Stimulated activated naive CD8-positive, alpha-beta T cell treated with anti-CD3 and anti-CD28 coated beads, Interleukin-15, Interleukin-2, amounts not matched to agents 100 ng/mL and 50 ng/mL, for 24 hours (primary cell): ENCODE measurements around the gene CYP4F12.

Experiments
- H3K27ac Mint-ChIP-seq: one replicate; pipeline ENCODE4 v1.8.0; 2021; ENCODE audit warnings: mild to moderate bottlenecking, mixed read lengths
- H3K27me3 Mint-ChIP-seq: one replicate; pipeline ENCODE4 v1.8.0; 2021; ENCODE audit warnings: mixed read lengths
- H3K36me3 Mint-ChIP-seq: one replicate; pipeline ENCODE4 v1.8.0; 2021; ENCODE audit warnings: low read depth, mixed read lengths
- H3K4me1 Mint-ChIP-seq: one replicate; pipeline ENCODE4 v1.8.0; 2021; ENCODE audit warnings: low read depth, mixed read lengths
- H3K4me3 Mint-ChIP-seq: one replicate; pipeline ENCODE4 v1.8.0; 2021; ENCODE audit warnings: mild to moderate bottlenecking, mixed read lengths
- H3K9me3 Mint-ChIP-seq: one replicate; pipeline ENCODE4 v1.8.0; 2021; ENCODE audit warnings: mixed read lengths

The CYP4F12 gene, protein sequence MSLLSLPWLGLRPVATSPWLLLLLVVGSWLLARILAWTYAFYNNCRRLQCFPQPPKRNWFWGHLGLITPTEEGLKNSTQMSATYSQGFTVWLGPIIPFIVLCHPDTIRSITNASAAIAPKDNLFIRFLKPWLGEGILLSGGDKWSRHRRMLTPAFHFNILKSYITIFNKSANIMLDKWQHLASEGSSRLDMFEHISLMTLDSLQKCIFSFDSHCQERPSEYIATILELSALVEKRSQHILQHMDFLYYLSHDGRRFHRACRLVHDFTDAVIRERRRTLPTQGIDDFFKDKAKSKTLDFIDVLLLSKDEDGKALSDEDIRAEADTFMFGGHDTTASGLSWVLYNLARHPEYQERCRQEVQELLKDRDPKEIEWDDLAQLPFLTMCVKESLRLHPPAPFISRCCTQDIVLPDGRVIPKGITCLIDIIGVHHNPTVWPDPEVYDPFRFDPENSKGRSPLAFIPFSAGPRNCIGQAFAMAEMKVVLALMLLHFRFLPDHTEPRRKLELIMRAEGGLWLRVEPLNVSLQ

GRCh38 chr19:15672580-15673175 lies at the start of gene CYP4F12:
CYP4F12 (plus strand) TSS chr19:15673087; CDS start chr19:15673530, 443 bp downstream.
- H3K27ac Mint-ChIP-seq: no peak within 1 kb of the TSS
- peaks cover 6% of the 10 kb centered on the region for H3K27me3 Mint-ChIP-seq
- H3K4me1 Mint-ChIP-seq: peaks cover 17% of the 10 kb centered on the region
- peaks cover 9% of the 10 kb centered on the region for H3K9me3 Mint-ChIP-seq
- no peaks in the 10 kb centered on the region for H3K36me3 Mint-ChIP-seq
- no peak within 1 kb of the TSS for H3K4me3 Mint-ChIP-seq

DNA sequence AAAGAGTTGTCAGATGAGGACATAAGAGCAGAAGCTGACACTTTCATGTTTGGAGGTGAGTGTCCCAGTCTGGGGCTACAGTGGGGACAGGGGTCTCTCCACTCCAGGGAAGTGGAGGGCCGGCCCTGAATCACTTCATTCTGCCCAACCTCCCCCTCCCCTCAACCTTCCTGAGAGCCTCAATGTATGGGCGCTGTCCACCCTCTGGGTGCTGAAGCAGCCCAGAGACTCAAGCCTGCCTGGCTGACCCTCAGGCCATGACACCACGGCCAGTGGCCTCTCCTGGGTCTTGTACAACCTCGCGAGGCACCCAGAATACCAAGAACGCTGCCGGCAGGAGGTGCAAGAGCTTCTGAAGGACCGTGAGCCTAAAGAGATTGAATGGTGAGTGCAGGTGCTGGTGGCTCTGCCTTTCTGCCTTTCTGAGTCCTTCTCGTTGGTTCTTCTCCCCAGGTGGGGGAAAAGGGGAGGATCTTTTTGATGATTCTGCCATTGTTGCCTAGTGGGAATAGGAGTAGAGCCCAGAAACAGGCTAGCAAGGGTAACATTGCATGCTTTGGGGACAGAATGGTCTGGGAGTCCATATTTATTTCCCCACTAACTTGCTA lies 49.1 kb upstream of the CYP4F12 start:
- no peak overlapping the region for H3K4me3 Mint-ChIP-seq
- H3K4me1 Mint-ChIP-seq: no peaks in the 10 kb centered on the region

DNA sequence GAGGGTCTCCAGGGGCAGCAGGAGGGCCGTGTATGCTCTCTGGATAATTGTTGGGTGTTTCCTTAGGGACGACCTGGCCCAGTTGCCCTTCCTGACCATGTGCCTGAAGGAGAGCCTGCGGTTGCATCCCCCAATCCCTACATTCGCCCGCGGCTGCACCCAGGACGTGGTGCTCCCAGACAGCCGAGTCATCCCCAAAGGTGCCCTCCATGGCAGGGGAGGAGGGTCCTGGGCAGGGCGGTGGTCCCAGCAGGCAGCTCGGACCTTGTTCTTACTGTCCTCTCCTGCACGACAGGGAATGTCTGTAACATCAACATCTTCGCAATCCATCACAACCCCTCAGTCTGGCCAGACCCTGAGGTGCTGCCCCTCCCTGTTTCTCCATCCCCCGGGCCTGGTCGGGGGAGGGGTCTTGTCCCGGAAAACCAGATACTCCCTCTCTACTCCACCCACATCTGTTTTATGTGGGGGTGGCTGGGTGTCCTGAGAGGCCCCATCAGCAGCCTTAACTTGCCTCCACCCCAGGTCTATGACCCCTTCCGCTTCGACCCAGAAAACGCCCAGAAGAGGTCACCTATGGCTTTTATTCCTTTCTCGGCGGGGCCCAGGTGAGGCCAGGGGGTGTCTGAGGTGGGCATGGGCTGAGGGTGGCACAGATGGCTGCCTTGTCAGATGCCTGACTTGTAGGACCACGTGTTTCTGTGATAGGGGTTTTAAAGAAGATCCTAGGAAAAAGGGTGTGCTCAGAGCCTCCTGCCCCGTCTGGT lies 44.5 kb upstream of the CYP4F12 start:
- Mint-ChIP-seq H3K4me3 (no peak overlapping the region), H3K27me3 (peaks cover 14% of the 10 kb centered on the region), H3K4me1 (peaks cover 4% of the 10 kb centered on the region), H3K27ac (no peak overlapping the region), H3K36me3 (no peaks in the 10 kb centered on the region), H3K9me3 (no peaks in the 10 kb centered on the region)

More for the DNA sequence above, 49.1 kb upstream of the CYP4F12 start:
- no peaks in the 10 kb centered on the region for H3K36me3 Mint-ChIP-seq
- no peak overlapping the region for H3K27ac Mint-ChIP-seq
- H3K9me3 Mint-ChIP-seq: no peaks in the 10 kb centered on the region
- H3K27me3 Mint-ChIP-seq: peaks cover 18% of the 10 kb centered on the region

- Mint-ChIP-seq H3K4me1 (peaks cover 4% of the 10 kb centered on the region), H3K4me3 (no peak overlapping the region), H3K9me3 (no peaks in the 10 kb centered on the region), H3K36me3 (no peaks in the 10 kb centered on the region), H3K27me3 (peaks cover 13% of the 10 kb centered on the region), H3K27ac (no peak overlapping the region)
Measured at GRCh38 chr19:15629003-15629880, 43.6 kb upstream of the CYP4F12 start.

DNA sequence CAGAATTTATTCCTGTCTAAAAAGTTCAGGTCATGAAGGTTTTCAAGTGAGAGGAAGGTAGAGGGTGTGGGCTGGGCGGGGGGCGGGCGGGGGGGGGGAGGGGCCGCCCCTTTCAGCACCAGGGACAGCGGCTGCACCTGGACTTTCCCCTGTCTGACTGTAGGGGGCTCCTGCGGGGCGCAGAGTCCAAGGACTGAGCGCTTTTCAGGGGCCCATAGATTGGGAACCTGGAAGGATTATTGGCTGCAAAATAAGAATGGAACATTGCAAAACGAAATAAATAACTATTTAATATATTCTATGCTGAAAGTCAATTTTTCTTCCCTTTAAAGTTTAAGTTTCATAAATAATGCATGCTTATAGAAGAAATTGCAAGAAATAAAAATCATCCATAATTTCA lies 41.1 kb upstream of the CYP4F12 start:
- Mint-ChIP-seq H3K27me3 (peaks cover 22% of the 10 kb centered on the region), H3K36me3 (no peaks in the 10 kb centered on the region)

DNA sequence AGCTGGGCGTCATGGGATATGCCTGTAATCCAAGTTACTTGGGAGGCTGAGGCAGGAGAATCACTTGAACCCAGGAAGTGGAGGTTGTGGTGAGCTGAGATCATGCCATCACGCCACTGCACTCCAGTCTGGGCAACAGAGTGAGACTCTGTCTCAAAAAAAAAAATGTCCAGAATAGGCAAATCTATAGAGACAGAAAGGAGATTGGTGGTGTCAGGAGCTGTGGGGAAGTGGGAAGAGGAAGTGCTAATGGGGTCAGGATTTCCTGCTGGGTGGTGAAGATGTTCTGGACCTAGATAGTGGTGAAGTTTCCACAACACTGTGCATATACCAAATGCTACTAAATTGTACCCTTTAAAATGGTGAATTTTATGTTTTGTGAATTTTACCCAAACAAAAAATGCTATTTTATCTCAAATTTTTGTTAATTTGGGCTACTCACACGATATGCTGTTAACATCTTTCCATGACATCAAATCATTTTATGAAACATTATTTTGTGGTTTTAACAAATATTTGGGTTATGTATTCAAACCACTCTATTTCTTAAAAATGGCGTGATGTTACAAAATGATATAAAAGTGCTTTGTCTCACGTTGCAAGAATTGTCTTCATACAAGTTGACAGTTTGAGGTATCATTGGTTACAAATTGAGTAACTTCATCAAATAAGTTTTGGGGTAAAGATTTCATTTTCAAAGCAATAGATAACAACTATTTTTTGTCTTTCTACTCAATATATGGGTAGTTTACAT lies 39.6 kb upstream of the CYP4F12 start:
- Mint-ChIP-seq H3K4me1 (peaks cover 4% of the 10 kb centered on the region), H3K9me3 (no peaks in the 10 kb centered on the region), H3K4me3 (no peak overlapping the region), H3K36me3 (no peaks in the 10 kb centered on the region), H3K27ac (no peak overlapping the region), H3K27me3 (peaks cover 24% of the 10 kb centered on the region)

More for the DNA sequence above, 41.1 kb upstream of the CYP4F12 start:
- H3K9me3 Mint-ChIP-seq: no peaks in the 10 kb centered on the region
- H3K27ac Mint-ChIP-seq: no peak overlapping the region
- H3K4me3 Mint-ChIP-seq: no peak overlapping the region
- peaks cover 4% of the 10 kb centered on the region for H3K4me1 Mint-ChIP-seq

GRCh38 chr19:15634105-15634504 lies 38.8 kb upstream of the CYP4F12 start:
- Mint-ChIP-seq H3K36me3 (no peaks in the 10 kb centered on the region), H3K4me3 (no peak overlapping the region), H3K9me3 (no peaks in the 10 kb centered on the region), H3K27me3 (peaks cover 21% of the 10 kb centered on the region), H3K4me1 (peaks cover 4% of the 10 kb centered on the region), H3K27ac (no peak overlapping the region)

GRCh38 chr19:15635016-15635805 lies 37.7 kb upstream of the CYP4F12 start:
- Mint-ChIP-seq H3K9me3 (no peaks in the 10 kb centered on the region), H3K4me1 (peaks cover 4% of the 10 kb centered on the region), H3K4me3 (no peak overlapping the region), H3K36me3 (no peaks in the 10 kb centered on the region), H3K27me3 (peaks cover 21% of the 10 kb centered on the region), H3K27ac (no peak overlapping the region)

- Mint-ChIP-seq H3K9me3 (no peaks in the 10 kb centered on the region), H3K27me3 (peaks cover 16% of the 10 kb centered on the region), H3K27ac (no peak overlapping the region), H3K36me3 (no peaks in the 10 kb centered on the region), H3K4me1 (peaks cover 4% of the 10 kb centered on the region), H3K4me3 (no peak overlapping the region)
Measured at GRCh38 chr19:15636026-15636425, 36.9 kb upstream of the CYP4F12 start.

DNA sequence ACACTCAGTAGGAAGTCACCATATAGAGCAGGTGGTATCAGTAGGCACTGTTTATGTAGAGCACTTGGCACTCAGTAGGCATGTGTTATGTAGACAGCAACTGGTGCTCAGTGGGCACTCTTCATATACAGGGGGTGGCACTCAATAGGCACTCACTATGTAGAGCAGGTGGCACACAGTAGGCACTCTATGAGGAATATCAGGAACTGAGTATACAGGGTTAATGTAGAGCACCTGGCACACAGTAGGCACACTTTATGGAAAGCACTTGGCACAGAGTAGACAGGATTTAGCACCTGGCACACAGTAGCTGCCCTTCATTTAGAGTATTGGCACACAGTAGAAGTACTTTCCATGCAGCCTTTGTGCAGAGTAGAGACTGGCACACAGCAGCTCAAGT lies 33.3 kb upstream of the CYP4F12 start:
- H3K9me3 Mint-ChIP-seq: no peaks in the 10 kb centered on the region
- H3K27me3 Mint-ChIP-seq: peaks cover 9% of the 10 kb centered on the region
- H3K36me3 Mint-ChIP-seq: no peaks in the 10 kb centered on the region
- H3K4me1 Mint-ChIP-seq: peaks cover 5% of the 10 kb centered on the region
- no peak overlapping the region for H3K4me3 Mint-ChIP-seq
- no peak overlapping the region for H3K27ac Mint-ChIP-seq

- no peak within 1 kb of the TSS for H3K27ac Mint-ChIP-seq
- no peaks in the 10 kb centered on the region for H3K36me3 Mint-ChIP-seq
- peaks cover 7% of the 10 kb centered on the region for H3K27me3 Mint-ChIP-seq
- no peak within 1 kb of the TSS for H3K4me3 Mint-ChIP-seq
- peaks cover 5% of the 10 kb centered on the region for H3K4me1 Mint-ChIP-seq
- H3K9me3 Mint-ChIP-seq: no peaks in the 10 kb centered on the region
Measured at GRCh38 chr19:15640294-15640903, 32.5 kb upstream of the CYP4F12 start, which contains the start of gene CYP4F3. CYP4F3 (plus strand) TSS chr19:15640897; CDS start chr19:15641416, 519 bp downstream.

- H3K27me3 Mint-ChIP-seq: peaks cover 7% of the 10 kb centered on the region
- no peak overlapping the region for H3K4me3 Mint-ChIP-seq
- no peaks in the 10 kb centered on the region for H3K9me3 Mint-ChIP-seq
- H3K27ac Mint-ChIP-seq: no peak overlapping the region
- H3K4me1 Mint-ChIP-seq: peaks cover 5% of the 10 kb centered on the region
- no peaks in the 10 kb centered on the region for H3K36me3 Mint-ChIP-seq
Measured at GRCh38 chr19:15640904-15641597, 31.8 kb upstream of the CYP4F12 start.
